SK-N-SH (cell line): ENCODE results near the gene SYNE2. TPM values are rescaled to one million over a fixed set of nuclear protein-coding genes. Genes with fewer than 3 reads are reported as not detected.

Experiments used
- CTCF ChIA-PET: fragments of 300-600, 350-600 bp; formaldehyde crosslinking; extraction: SDS; loops from one replicate; lab custom pipeline; 2021; lab: Yijun Ruan, JAX
- POLR2A ChIA-PET: fragments of 350-600 bp; sonication (Branson Sonifier 250); formaldehyde crosslinking; extraction: SDS; loops from one replicate; lab custom pipeline; 2020; ENCODE audit warnings: antibody characterized with exemption, inconsistent platforms; lab: Yijun Ruan, JAX
- DNase-seq: peaks from one replicate; pipeline ENCODE4 v3.0.0; 2012
- H2AFZ ChIP-seq: fragments of 200-600 bp; sonication (generic); 2 replicates; pipeline ENCODE4 v1.8.1; 2016; ENCODE audit warnings: antibody characterized with exemption, mild to moderate bottlenecking, low read depth
- H3F3A ChIP-seq: fragments of 200-600 bp; sonication (generic); replicated peaks from 2 replicates; pipeline ENCODE3; 2016; ENCODE audit warnings: antibody characterized with exemption, mild to moderate bottlenecking; ENCODE audit not compliant: insufficient read depth
- H3K27ac ChIP-seq, 2 experiments: fragments of 200-500 bp in 1 of 2; fragments of 200-600 bp in 1 of 2; sonication (Bioruptor generic) in 1 of 2; sonication (generic), shearing (Covaris generic) in 1 of 2; 2 replicates each; pipeline versions ENCODE4 v1.5.1 to v1.6.1; 2014 to 2016; ENCODE audit warnings: low read depth in 2 of 2, inconsistent platforms in 1 of 2, low read length in 1 of 2, mild to moderate bottlenecking in 1 of 2, mixed read lengths in 1 of 2
- H3K27me3 ChIP-seq: fragments of 200-600 bp; sonication (generic), shearing (Covaris generic); 2 replicates; pipeline ENCODE4 v1.6.1; 2016; ENCODE audit warnings: mixed run types; ENCODE audit not compliant: insufficient read depth
- H3K36me3 ChIP-seq, 2 experiments: fragments of 200-500 bp in 1 of 2; fragments of 200-600 bp in 1 of 2; sonication (Bioruptor generic) in 1 of 2; sonication (generic) in 1 of 2; replicated peaks in 1 of 2; 2 replicates each; pipeline versions ENCODE3 to v1.5.1; 2014 to 2016; ENCODE audit warnings: low read length in 1 of 2, mild to moderate bottlenecking in 1 of 2; ENCODE audit not compliant: insufficient read depth in 2 of 2, control insufficient read depth in 1 of 2
- H3K4me1 ChIP-seq, 2 experiments: fragments of 200-500 bp in 1 of 2; fragments of 200-600 bp in 1 of 2; sonication (Bioruptor generic) in 1 of 2; sonication (generic), shearing (Covaris generic) in 1 of 2; 2 replicates each; pipeline versions ENCODE4 v1.5.1 to v1.6.1; 2014 to 2016; ENCODE audit warnings: low read depth in 1 of 2, low read length in 1 of 2, mixed run types in 1 of 2; ENCODE audit not compliant: insufficient read depth in 2 of 2, control insufficient read depth in 1 of 2
- H3K4me2 ChIP-seq: fragments of 200-600 bp; sonication (generic), shearing (Covaris generic); 2 replicates; pipeline ENCODE4 v1.6.1; 2017; ENCODE audit warnings: mixed run types
- H3K4me3 ChIP-seq, 2 experiments: fragments of 200-500 bp in 1 of 2; fragments of 200-600 bp in 1 of 2; sonication (Bioruptor generic) in 1 of 2; sonication (generic), shearing (Covaris generic) in 1 of 2; 2 replicates each; pipeline versions ENCODE4 v1.5.1 to v1.8.1; 2014 to 2016; ENCODE audit warnings: low read depth in 2 of 2, inconsistent platforms in 1 of 2, low read length in 1 of 2, mild to moderate bottlenecking in 1 of 2, mixed read lengths in 1 of 2, moderate library complexity in 1 of 2
- H3K79me2 ChIP-seq: fragments of 200-600 bp; sonication (generic); 2 replicates; pipeline ENCODE4 v1.8.1; 2017; ENCODE audit warnings: mild to moderate bottlenecking; ENCODE audit not compliant: insufficient read depth
- H3K9ac ChIP-seq: fragments of 200-600 bp; sonication (generic); 2 replicates; pipeline ENCODE4 v1.6.1; 2017; ENCODE audit warnings: mixed run types
- H3K9me2 ChIP-seq: fragments of 200-600 bp; sonication (generic); 2 replicates; pipeline ENCODE4 v1.6.1; 2017; ENCODE audit warnings: mixed run types
- H3K9me3 ChIP-seq: fragments of 200-600 bp; sonication (generic); 2 replicates; pipeline ENCODE4 v1.6.1; 2017; ENCODE audit warnings: mixed run types, mild to moderate bottlenecking, moderate library complexity
- H4K20me1 ChIP-seq: fragments of 200-600 bp; sonication (generic); 2 replicates; pipeline ENCODE4 v1.6.1; 2017; ENCODE audit warnings: mild to moderate bottlenecking, mixed run types; ENCODE audit not compliant: insufficient read depth
- ELF1 ChIP-seq: IDR thresholded peaks from 2 replicates; pipeline ENCODE4 v1.4.0; 2012
- FOXJ3 ChIP-seq: sonication (generic); formaldehyde crosslinking; IDR thresholded peaks from 2 replicates; pipeline ENCODE4 v1.5.1; 2020; ENCODE audit warnings: mild to moderate bottlenecking, missing genetic modification reagents
- GABPA ChIP-seq: IDR thresholded peaks from 2 replicates; pipeline ENCODE4 v1.4.0; 2012; ENCODE audit warnings: low read depth, mild to moderate bottlenecking
- JUND ChIP-seq: IDR thresholded peaks from 2 replicates; pipeline ENCODE4 v1.4.0; 2012
- MXI1 ChIP-seq: IDR thresholded peaks from 2 replicates; pipeline ENCODE4 v1.6.1; 2012; ENCODE audit warnings: mild to moderate bottlenecking, low read depth, low read length, improper control_type of control experiment
- SMC3 ChIP-seq: IDR thresholded peaks from 2 replicates; pipeline ENCODE4 v1.6.1; 2012; ENCODE audit warnings: low read depth, low read length, improper control_type of control experiment
- WGBS: methylation state at CpG from one replicate; pipeline ENCODE4 v1.1.6; 2017; ENCODE audit warnings: low lambda C conversion rate; 5-methylcytosine and 5-hydroxymethylcytosine counted together
- polyA plus RNA-seq, 3 experiments: library from polyadenylated mRNA; depleted of rRNA; stranded (reverse); fragments of >200 nt; gene quantifications; 2 replicates each; pipeline ENCODE4 v1.2.3, GENCODE V29; 2012
- TF ChIP-seq, protein P1 (sequence below): IDR thresholded peaks from 2 replicates; pipeline ENCODE4 v1.4.0; 2012; ENCODE audit warnings: low read depth, borderline replicate concordance
- TF ChIP-seq, protein P2 (sequence below): IDR thresholded peaks from 2 replicates; pipeline ENCODE4 v1.6.1; 2012; ENCODE audit warnings: mild to moderate bottlenecking, low read depth, low read length, moderate library complexity
- TF ChIP-seq, protein P3 (sequence below): IDR thresholded peaks from 2 replicates; pipeline ENCODE4 v1.4.0; 2012; ENCODE audit warnings: low read depth

The SYNE2 gene
- polyA plus RNA-seq, 1 of the 3 experiments (the other 2 are of a cell fraction): 7.1 TPM

DNA sequence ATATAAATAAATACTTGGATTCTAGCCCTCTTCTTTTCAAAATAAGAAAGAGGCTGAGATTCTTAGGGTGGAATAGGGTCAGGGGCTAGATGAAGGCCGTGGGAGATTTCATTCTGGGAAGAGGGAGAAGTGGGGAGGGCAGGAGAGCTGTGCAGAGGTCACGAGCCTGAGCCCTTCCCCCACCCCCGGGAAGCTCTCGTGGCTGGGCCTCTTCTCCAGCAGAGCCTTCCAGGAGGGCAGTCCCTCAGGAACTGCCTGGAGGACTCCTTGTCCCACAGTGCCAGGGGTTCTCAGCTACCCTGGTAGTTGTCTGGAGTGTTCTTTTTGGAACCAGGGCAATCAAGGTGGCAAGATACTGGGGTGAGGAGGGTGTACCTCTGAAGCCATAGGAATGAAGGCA, 347.4 kb downstream of the SYNE2 start (continued):
- TF ChIP-seq, protein P1, sequence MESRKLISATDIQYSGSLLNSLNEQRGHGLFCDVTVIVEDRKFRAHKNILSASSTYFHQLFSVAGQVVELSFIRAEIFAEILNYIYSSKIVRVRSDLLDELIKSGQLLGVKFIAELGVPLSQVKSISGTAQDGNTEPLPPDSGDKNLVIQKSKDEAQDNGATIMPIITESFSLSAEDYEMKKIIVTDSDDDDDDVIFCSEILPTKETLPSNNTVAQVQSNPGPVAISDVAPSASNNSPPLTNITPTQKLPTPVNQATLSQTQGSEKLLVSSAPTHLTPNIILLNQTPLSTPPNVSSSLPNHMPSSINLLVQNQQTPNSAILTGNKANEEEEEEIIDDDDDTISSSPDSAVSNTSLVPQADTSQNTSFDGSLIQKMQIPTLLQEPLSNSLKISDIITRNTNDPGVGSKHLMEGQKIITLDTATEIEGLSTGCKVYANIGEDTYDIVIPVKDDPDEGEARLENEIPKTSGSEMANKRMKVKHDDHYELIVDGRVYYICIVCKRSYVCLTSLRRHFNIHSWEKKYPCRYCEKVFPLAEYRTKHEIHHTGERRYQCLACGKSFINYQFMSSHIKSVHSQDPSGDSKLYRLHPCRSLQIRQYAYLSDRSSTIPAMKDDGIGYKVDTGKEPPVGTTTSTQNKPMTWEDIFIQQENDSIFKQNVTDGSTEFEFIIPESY: no peak
- TF ChIP-seq GABPA (no peak), FOXJ3 (CRISPR knock-in tag) (no peak)

DNA sequence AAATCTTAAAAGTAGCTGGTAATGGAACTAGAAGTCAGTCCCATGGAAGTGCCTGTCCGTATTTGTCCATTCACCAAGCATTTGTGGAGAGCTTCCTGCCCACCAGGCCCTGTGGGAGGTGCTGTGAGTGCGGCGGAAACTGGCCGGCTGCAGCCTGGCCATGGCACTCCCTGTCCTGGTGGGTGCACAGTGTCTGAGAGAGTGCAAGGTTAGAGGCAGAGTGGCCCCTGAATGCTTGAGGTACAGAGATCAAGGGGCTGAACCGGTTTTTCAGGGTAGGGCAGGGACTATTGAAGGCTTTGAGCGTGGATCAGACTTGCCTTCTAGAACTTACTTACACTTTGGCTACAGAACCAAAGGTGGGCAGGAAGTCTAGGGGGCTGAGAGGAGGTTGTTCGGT, 348.5 kb downstream of the SYNE2 start:
- no peak overlapping the region for H3K27ac ChIP-seq
- H3K36me3 ChIP-seq: no peaks in the 10 kb centered on the region
- H3K9me3 ChIP-seq: no peaks in the 10 kb centered on the region
- no peak overlapping the region for H3K9ac ChIP-seq
- no peaks in the 10 kb centered on the region for H3F3A ChIP-seq
- no peak overlapping the region for H2AFZ ChIP-seq
- WGBS: 87% methylated on average over 7 of the region's 7 CpGs
- H3K4me2 ChIP-seq: no peak overlapping the region
- H3K4me3 ChIP-seq: no peak overlapping the region
- H4K20me1 ChIP-seq: no peaks in the 10 kb centered on the region
- H3K4me1 ChIP-seq: peaks cover 0 to 14% of the 10 kb centered on the region in 2 experiments; a peak in 3 of 4 replicates
- ChIA-PET CTCF (interaction anchor here (0.6 to 1.3 kb wide), 4 partner anchors 15 to 310 kb away, joined by 3 read pairs; no protein-coding TSS in a partner anchor), POLR2A (no interaction called here)
- no peaks in the 10 kb centered on the region for H3K9me2 ChIP-seq
- no peak for DNase-seq
- no peaks in the 10 kb centered on the region for H3K79me2 ChIP-seq
- TF ChIP-seq FOXJ3 (CRISPR knock-in tag): no peak
- no peak for TF ChIP-seq JUND
- TF ChIP-seq, protein P2, sequence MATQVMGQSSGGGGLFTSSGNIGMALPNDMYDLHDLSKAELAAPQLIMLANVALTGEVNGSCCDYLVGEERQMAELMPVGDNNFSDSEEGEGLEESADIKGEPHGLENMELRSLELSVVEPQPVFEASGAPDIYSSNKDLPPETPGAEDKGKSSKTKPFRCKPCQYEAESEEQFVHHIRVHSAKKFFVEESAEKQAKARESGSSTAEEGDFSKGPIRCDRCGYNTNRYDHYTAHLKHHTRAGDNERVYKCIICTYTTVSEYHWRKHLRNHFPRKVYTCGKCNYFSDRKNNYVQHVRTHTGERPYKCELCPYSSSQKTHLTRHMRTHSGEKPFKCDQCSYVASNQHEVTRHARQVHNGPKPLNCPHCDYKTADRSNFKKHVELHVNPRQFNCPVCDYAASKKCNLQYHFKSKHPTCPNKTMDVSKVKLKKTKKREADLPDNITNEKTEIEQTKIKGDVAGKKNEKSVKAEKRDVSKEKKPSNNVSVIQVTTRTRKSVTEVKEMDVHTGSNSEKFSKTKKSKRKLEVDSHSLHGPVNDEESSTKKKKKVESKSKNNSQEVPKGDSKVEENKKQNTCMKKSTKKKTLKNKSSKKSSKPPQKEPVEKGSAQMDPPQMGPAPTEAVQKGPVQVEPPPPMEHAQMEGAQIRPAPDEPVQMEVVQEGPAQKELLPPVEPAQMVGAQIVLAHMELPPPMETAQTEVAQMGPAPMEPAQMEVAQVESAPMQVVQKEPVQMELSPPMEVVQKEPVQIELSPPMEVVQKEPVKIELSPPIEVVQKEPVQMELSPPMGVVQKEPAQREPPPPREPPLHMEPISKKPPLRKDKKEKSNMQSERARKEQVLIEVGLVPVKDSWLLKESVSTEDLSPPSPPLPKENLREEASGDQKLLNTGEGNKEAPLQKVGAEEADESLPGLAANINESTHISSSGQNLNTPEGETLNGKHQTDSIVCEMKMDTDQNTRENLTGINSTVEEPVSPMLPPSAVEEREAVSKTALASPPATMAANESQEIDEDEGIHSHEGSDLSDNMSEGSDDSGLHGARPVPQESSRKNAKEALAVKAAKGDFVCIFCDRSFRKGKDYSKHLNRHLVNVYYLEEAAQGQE: no peak
- TF ChIP-seq MXI1: no peak
- no peak for TF ChIP-seq SMC3
- TF ChIP-seq, protein P3, sequence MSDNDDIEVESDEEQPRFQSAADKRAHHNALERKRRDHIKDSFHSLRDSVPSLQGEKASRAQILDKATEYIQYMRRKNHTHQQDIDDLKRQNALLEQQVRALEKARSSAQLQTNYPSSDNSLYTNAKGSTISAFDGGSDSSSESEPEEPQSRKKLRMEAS: no peak
- TF ChIP-seq ELF1: no peak
- H3K27me3 ChIP-seq: no peaks in the 10 kb centered on the region
